GM12878 (cell line): ENCODE measurements around the gene TRPC1. TPM values are rescaled to one million over a fixed set of nuclear protein-coding genes. Genes with fewer than 3 reads are reported as not detected.

Source experiments
- ATAC-seq: fragments of 200-7000 bp; cut with Tn5 transposase; 3 replicates; pipeline ENCODE4 v1.9.1; 2020; ENCODE audit warnings: mild to moderate bottlenecking, moderate library complexity
- BruUV-seq: library from RNA; stranded (reverse); fragments of 400-500 nt; replicated peaks from 2 replicates; lab custom pipeline; 2021; lab: Mats Ljungman, UMichigan
- CTCF ChIA-PET: fragments of 300-600 bp; sonication (Branson Sonifier 250); formaldehyde crosslinking; extraction: SDS; loops from one replicate; lab custom pipeline; 2021; ENCODE audit warnings: inconsistent platforms; lab: Yijun Ruan, JAX
- POLR2A ChIA-PET: fragments of 350-600 bp; formaldehyde crosslinking; extraction: SDS; loops from one replicate; lab custom pipeline; 2021; ENCODE audit warnings: inconsistent platforms; lab: Charles Lee
- RAD21 ChIA-PET: fragments of 300-600 bp; sonication (Branson Sonifier 250); formaldehyde crosslinking; loops from one replicate; lab custom pipeline; 2023; ENCODE audit warnings: antibody characterized with exemption; ENCODE audit not compliant: unreplicated experiment; lab: Charles Lee
- SMC1A ChIA-PET: fragments of 300-600 bp; sonication (Branson Sonifier 250); formaldehyde crosslinking; loops from one replicate; lab custom pipeline; 2023; ENCODE audit not compliant: unreplicated experiment, uncharacterized antibody; lab: Charles Lee
- DNase-seq: peaks from one replicate; pipeline ENCODE4 v3.0.0-alpha.2; 2011; ENCODE audit warnings: low read depth, low spot score
- FAIRE-seq: peaks from 3 replicates; lab custom pipeline; 2011; peaks lifted over from hg19 to GRCh38; lab: Jason Lieb, UNC
- H2AFZ ChIP-seq: 2 replicates; pipeline ENCODE4 v1.6.0; 2011; ENCODE audit warnings: low read depth, low read length, control low read depth; ENCODE audit not compliant: control insufficient read depth
- H3K27ac ChIP-seq: 2 replicates; pipeline ENCODE4 v1.5.1; 2011; ENCODE audit warnings: control low read depth; ENCODE audit not compliant: control insufficient read depth, insufficient read depth
- H3K27me3 ChIP-seq, 2 experiments: replicated peaks in 1 of 2; 2 replicates each; pipeline versions ENCODE4 v1.6.0 to v1.6.1; 2011; ENCODE audit warnings: low read length in 1 of 2; ENCODE audit not compliant: control insufficient read depth in 2 of 2, insufficient read depth in 2 of 2
- H3K36me3 ChIP-seq, 2 experiments: 2 replicates each; pipeline ENCODE4 v1.5.1; 2011; ENCODE audit warnings: low read length in 1 of 2; ENCODE audit not compliant: control insufficient read depth in 2 of 2, insufficient read depth in 2 of 2
- H3K4me1 ChIP-seq: 2 replicates; pipeline ENCODE4 v1.6.1; 2011; ENCODE audit warnings: mild to moderate bottlenecking, low read length, moderate library complexity, mixed read lengths; ENCODE audit not compliant: control insufficient read depth, insufficient read depth
- H3K4me2 ChIP-seq: 2 replicates; pipeline ENCODE4 v1.6.0; 2011; ENCODE audit warnings: control low read depth; ENCODE audit not compliant: control insufficient read depth, insufficient read depth
- H3K4me3 ChIP-seq: fragments of 200-600 bp; sonication (generic); 2 replicates; pipeline ENCODE4 v1.5.1; 2016
- H3K79me2 ChIP-seq: 2 replicates; pipeline ENCODE4 v1.6.0; 2011; ENCODE audit warnings: low read length; ENCODE audit not compliant: control insufficient read depth, insufficient read depth
- H3K9ac ChIP-seq: 2 replicates; pipeline ENCODE4 v1.8.0; 2011; ENCODE audit warnings: low read length, control low read depth, mixed read lengths; ENCODE audit not compliant: control insufficient read depth, insufficient read depth
- H3K9me3 ChIP-seq: replicated peaks from 3 replicates; pipeline ENCODE4 v1.5.1; 2011; ENCODE audit warnings: mild to moderate bottlenecking, low read length; ENCODE audit not compliant: control insufficient read depth, insufficient read depth
- H4K20me1 ChIP-seq: 2 replicates; pipeline ENCODE4 v1.6.0; 2011; ENCODE audit not compliant: control insufficient read depth, insufficient read depth
- BCL3 ChIP-seq: IDR thresholded peaks from 2 replicates; pipeline ENCODE4 v1.6.1; 2011; ENCODE audit warnings: borderline replicate concordance, low read depth, mild to moderate bottlenecking, moderate library complexity, low read length; ENCODE audit not compliant: insufficient read depth, poor library complexity, severe bottlenecking
- BRCA1 ChIP-seq: IDR thresholded peaks from 2 replicates; pipeline ENCODE4 v1.6.1; 2011; ENCODE audit warnings: low read depth, low read length, improper control_type of control experiment
- HDAC2 ChIP-seq: fragments of 200-600 bp; sonication (generic); IDR thresholded peaks from 2 replicates; pipeline ENCODE4 v1.6.1; 2017
- HDGF ChIP-seq: fragments of 450-650 bp; IDR thresholded peaks from 2 replicates; pipeline ENCODE4 v1.6.1; 2016; ENCODE audit warnings: antibody characterized with exemption
- MEF2B ChIP-seq: fragments of 450-650 bp; IDR thresholded peaks from 2 replicates; pipeline ENCODE4 v1.6.1; 2018; ENCODE audit warnings: mild to moderate bottlenecking, moderate library complexity; ENCODE audit not compliant: partially characterized antibody, poor library complexity, severe bottlenecking
- PML ChIP-seq: IDR thresholded peaks from 2 replicates; pipeline ENCODE4 v1.6.1; 2012; ENCODE audit warnings: low read length, inconsistent platforms
- RBBP5 ChIP-seq: fragments of 200-600 bp; sonication (generic); conservative IDR thresholded peaks from 2 replicates; pipeline ENCODE4 v1.6.1; 2016
- SMARCA5 ChIP-seq: fragments of 450-650 bp; IDR thresholded peaks from 2 replicates; pipeline ENCODE4 v1.6.1; 2017; ENCODE audit warnings: mild to moderate bottlenecking
- SUPT20H ChIP-seq: IDR thresholded peaks from 2 replicates; pipeline ENCODE4 v1.6.1; 2011; ENCODE audit warnings: low read depth, mild to moderate bottlenecking, low read length, moderate library complexity, borderline replicate concordance; ENCODE audit not compliant: control insufficient read depth
- SUZ12 ChIP-seq: fragments of 200-600 bp; sonication (generic); IDR thresholded peaks from one replicate; pipeline ENCODE4 v1.6.1; 2018; ENCODE audit warnings: antibody characterized with exemption, mild to moderate bottlenecking; ENCODE audit not compliant: unreplicated experiment
- ZNF217 ChIP-seq: fragments of 450-650 bp; IDR thresholded peaks from 2 replicates; pipeline ENCODE4 v1.6.1; 2017; ENCODE audit warnings: antibody characterized with exemption, mild to moderate bottlenecking
- ZNF384 ChIP-seq: IDR thresholded peaks from 2 replicates; pipeline ENCODE4 v1.6.1; 2012; ENCODE audit warnings: low read depth, mild to moderate bottlenecking, low read length, improper control_type of control experiment, borderline replicate concordance
- WGBS: methylation state at CpG from one replicate; pipeline ENCODE4 v1.1.6; 2016; ENCODE audit warnings: low lambda C conversion rate; ENCODE audit not compliant: insufficient replicate concordance, insufficient coverage; ENCODE audit errors: missing lambda C conversion rate; 5-methylcytosine and 5-hydroxymethylcytosine counted together
- in situ Hi-C: fragments of 300-500 bp; cut with MboI; formaldehyde crosslinking; loops from 9 replicates; pipeline ENCODE4 v1.14.3; 2018; ENCODE audit warnings: mixed read lengths
- intact Hi-C: fragments of 100-400 bp; cut with micrococcal nuclease; formaldehyde crosslinking; loops from one replicate; pipeline ENCODE4 v1.14.2; 2022; ENCODE audit not compliant: unreplicated experiment
- polyA plus RNA-seq, 11 experiments: library from polyadenylated mRNA; depleted of rRNA in 4 of 11; unstranded in 6 of 11; stranded (reverse) in 5 of 11; fragments of >200 nt; fragmentation: Nextera tagmentation in 4 of 11; fragmentation: Illumina TruSeq in 1 of 11; extraction: Ambion mirVana in 4 of 11; extraction: Trizol in 1 of 11; gene quantifications; 1 replicate in 1 of 11; 2 replicates in 10 of 11; pipeline versions ENCODE4 v1.2.1 to v1.2.3, GENCODE V29; 2011 to 2016; ENCODE audit warnings: inconsistent platforms in 2 of 11, missing spikeins in 2 of 11, low read depth in 1 of 11
- total RNA-seq, 4 experiments: library from RNA; depleted of rRNA in 3 of 4; stranded (reverse); fragments of >200 nt in 3 of 4; fragmentation: Illumina TruSeq in 1 of 4; extraction: Trizol in 1 of 4; gene quantifications; 2 replicates each; pipeline versions ENCODE4 v1.2.1 to v1.2.3, GENCODE V29; 2013 to 2021
- TF ChIP-seq, protein P1 (sequence below): IDR thresholded peaks from 2 replicates; pipeline ENCODE4 v1.6.1; 2011; ENCODE audit warnings: low read depth, low read length, improper control_type of control experiment, borderline replicate concordance

The TRPC1 gene
- total and polyA plus RNA-seq, 10 of the 15 experiments (the other 5 are each of a cell fraction or from before 2014, with no cell fraction given), result 0.05 to 2.9 (median 0.17) TPM

DNA sequence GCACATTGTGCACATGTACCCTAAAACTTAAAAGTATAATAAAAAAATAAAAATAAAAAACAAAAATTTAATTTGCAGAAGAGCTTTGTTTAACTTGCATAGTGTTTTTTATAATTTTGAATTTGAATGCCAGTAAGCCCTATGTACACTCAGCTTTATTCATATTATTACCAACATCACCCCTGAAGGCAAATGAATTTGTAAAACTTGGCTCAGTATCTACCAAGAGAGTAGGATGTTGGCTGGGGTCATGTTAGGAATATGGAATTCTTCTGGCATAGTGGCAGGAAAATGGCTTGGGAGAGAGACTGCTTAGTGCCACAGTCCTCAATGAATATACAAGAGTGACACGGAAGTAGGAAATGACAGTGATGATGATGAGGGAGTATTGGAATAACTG lies 30.7 kb downstream of the TRPC1 start:
- H3K4me3 ChIP-seq, result no peak overlapping the region
- no peaks in the 10 kb centered on the region for H3K9me3 ChIP-seq
- 42% methylated on average over 1 of the region's 1 CpG for WGBS
- BruUV-seq, result no TSS peak
- intact Hi-C loops, result no loop called here
- H3K4me1 ChIP-seq, result no peaks in the 10 kb centered on the region
- ChIA-PET RAD21 (interaction anchor here (1.0 kb wide), 1 partner anchor 143 kb away, joined by 5 read pairs; no protein-coding TSS in a partner anchor), SMC1A (interaction anchor here (0.6 kb wide), 1 partner anchor 46 kb away, joined by 3 read pairs; no protein-coding TSS in a partner anchor), CTCF (no interaction called here), POLR2A (no interaction called here)
- no peak for FAIRE-seq
- no peak for TF ChIP-seq ZNF217
- TF ChIP-seq, protein P1, sequence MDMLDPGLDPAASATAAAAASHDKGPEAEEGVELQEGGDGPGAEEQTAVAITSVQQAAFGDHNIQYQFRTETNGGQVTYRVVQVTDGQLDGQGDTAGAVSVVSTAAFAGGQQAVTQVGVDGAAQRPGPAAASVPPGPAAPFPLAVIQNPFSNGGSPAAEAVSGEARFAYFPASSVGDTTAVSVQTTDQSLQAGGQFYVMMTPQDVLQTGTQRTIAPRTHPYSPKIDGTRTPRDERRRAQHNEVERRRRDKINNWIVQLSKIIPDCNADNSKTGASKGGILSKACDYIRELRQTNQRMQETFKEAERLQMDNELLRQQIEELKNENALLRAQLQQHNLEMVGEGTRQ, result no peak
- TF ChIP-seq ZNF384, result no peak
- TF ChIP-seq BCL3, result no peak
- no peak overlapping the region for H3K4me2 ChIP-seq
- no peak overlapping the region for H3K27ac ChIP-seq
- in situ Hi-C loops, result no loop called here
- H3K79me2 ChIP-seq, result no peaks in the 10 kb centered on the region
- H2AFZ ChIP-seq, result no peak overlapping the region
- H4K20me1 ChIP-seq, result no peaks in the 10 kb centered on the region
- H3K9ac ChIP-seq, result no peak overlapping the region
- H3K27me3 ChIP-seq, result no peaks in the 10 kb centered on the region
- no peak for DNase-seq
- H3K36me3 ChIP-seq, result no peaks in the 10 kb centered on the region
- ATAC-seq, result no peak

GRCh38 chr3:142768338-142768737 lies 44.5 kb downstream of the TRPC1 start:
- intact Hi-C loops (no loop called here), in situ Hi-C loops (no loop called here)
- Histone ChIP-seq H3K27me3 (no peaks in the 10 kb centered on the region), H3K9ac (no peak overlapping the region), H3K4me1 (no peaks in the 10 kb centered on the region), H3K4me3 (no peak overlapping the region), H3K27ac (no peak overlapping the region), H2AFZ (no peak overlapping the region), H4K20me1 (no peaks in the 10 kb centered on the region), H3K9me3 (no peaks in the 10 kb centered on the region), H3K79me2 (no peaks in the 10 kb centered on the region), H3K4me2 (no peak overlapping the region), H3K36me3 (no peaks in the 10 kb centered on the region)
- ATAC-seq (no peak), FAIRE-seq (no peak), DNase-seq (no peak)
- ChIA-PET RAD21 (no interaction called here), CTCF (no interaction called here), SMC1A (no interaction called here), POLR2A (no interaction called here)
- BruUV-seq, result no TSS peak
- TF ChIP-seq SUPT20H (no peak), HDAC2 (no peak), SMARCA5 (no peak), SUZ12 (no peak), PML (no peak), HDGF (no peak), BRCA1 (no peak), RBBP5 (no peak), MEF2B (no peak)
